ENCODE results near the gene RRH. TPM values are rescaled to one million over a fixed set of nuclear protein-coding genes. Genes with fewer than 3 reads are reported as not detected.

The RRH gene
- total and polyA plus RNA-seq, 2 of the 13 experiments (the other 11 are each of a cell fraction or from before 2014, with no cell fraction given): 0.07 to 0.17 TPM

GRCh38 chr4:109815151-109816081 is 12.4 kb upstream of the RRH start, which contains the start of gene GAR1 (continued):
- no peak for TF ChIP-seq HOXA9 (CRISPR knock-in tag; IDR thresholded peaks at IDR 0.05; ENCODE audit: borderline replicate concordance)
- peak; percentile 59; the same call in 1 of the 2 replicates for TF ChIP-seq ZNF335 (CRISPR knock-in tag; IDR thresholded peaks at IDR 0.05)
- no peak for TF ChIP-seq ZNF12 (CRISPR knock-in tag; IDR thresholded peaks at IDR 0.05)
- TF ChIP-seq CSRNP1 (CRISPR knock-in tag; IDR thresholded peaks at IDR 0.05): no peak; the same call in 1 of the 2 replicates
- no peak for TF ChIP-seq ZNF781 (CRISPR knock-in tag; IDR thresholded peaks at IDR 0.05; ENCODE audit: borderline replicate concordance, not compliant biosample characterization)
- peak; percentile 17; the same call in 1 of the 2 replicates for TF ChIP-seq ZBTB33 (CRISPR knock-in tag; IDR thresholded peaks at IDR 0.05)
- TF ChIP-seq ZMYM4 (CRISPR knock-in tag; IDR thresholded peaks at IDR 0.05): peak; percentile 90
- no peak for TF ChIP-seq ZBTB39 (CRISPR knock-in tag; IDR thresholded peaks at IDR 0.05)
- TF ChIP-seq MED1 (CRISPR knock-in tag; IDR thresholded peaks at IDR 0.05): peak; percentile 41; the same call in 1 of the 2 replicates
- peak; percentile 84; the same call in 1 of the 2 replicates for TF ChIP-seq SMAD3 (CRISPR knock-in tag; IDR thresholded peaks at IDR 0.05)
- peak; percentile 97 for TF ChIP-seq ARID4A (CRISPR knock-in tag; IDR thresholded peaks at IDR 0.05; ENCODE audit: borderline replicate concordance)
- TF ChIP-seq ZBTB25 (CRISPR knock-in tag; IDR thresholded peaks at IDR 0.05): peak; percentile 70
- TF ChIP-seq HDAC1 (CRISPR knock-in tag; IDR thresholded peaks at IDR 0.05): peak; percentile 94
- peak; percentile 92 for TF ChIP-seq THAP11 (CRISPR knock-in tag; IDR thresholded peaks at IDR 0.05)
- peak; percentile 88 for TF ChIP-seq SIN3A (IDR thresholded peaks at IDR 0.05; ENCODE audit: borderline replicate concordance, low read depth, low read length)
- peak; percentile 92 for TF ChIP-seq ZNF589 (CRISPR knock-in tag; conservative IDR thresholded peaks at IDR 0.05)
- TF ChIP-seq BHLHE40 (IDR thresholded peaks at IDR 0.05; ENCODE audit: low read length): peak; percentile 48
